NK-92 (cell line): ENCODE data around the gene IQCN.

ENCODE experiments used
- DNase-seq: peaks from one replicate; lab custom pipeline; 2025; ENCODE audit not compliant: unreplicated experiment; lab: John Stamatoyannopoulos, UW

IQCN gene

GRCh38 chr19:18304458-18305310, 30.4 kb upstream of the IQCN start:
- no peak for DNase-seq

DNA sequence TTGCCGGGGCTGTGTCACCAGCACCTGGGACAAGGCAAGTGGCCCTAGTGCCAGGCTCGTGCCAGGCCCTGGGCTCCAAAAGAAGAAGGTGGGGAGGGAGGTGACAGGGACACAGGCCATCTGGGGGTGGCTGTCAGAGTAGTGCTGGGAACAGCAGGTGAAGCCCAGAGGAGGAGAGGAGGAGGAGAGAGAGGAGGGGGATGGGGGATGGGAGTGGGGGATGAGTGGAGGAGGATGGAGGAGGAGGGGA, 29.9 kb upstream of the IQCN start:
- DNase-seq = no peak

DNA sequence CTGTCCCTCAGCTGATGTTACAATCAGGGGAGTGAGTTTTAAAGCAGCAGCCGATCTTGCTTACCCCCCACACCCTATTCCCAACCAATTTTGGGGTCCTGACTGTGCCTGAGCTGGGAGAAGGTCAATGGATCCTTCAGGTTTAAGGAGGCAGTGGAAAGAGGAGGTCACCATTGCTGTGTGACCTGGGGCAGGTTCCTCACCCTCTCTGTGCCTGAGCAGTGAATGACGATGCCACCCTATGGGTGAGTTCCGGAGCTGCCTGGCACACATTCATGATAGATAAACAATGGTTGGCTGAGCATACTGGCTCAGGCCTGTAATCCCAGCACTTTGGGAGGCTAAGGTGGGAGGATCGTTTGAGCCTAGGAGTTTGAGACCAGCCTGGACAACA, 27.5 kb upstream of the IQCN start:
- DNase-seq = no peak

- DNase-seq = no peak
Observed at GRCh38 chr19:18300930-18301717, 26.9 kb upstream of the IQCN start.

DNA sequence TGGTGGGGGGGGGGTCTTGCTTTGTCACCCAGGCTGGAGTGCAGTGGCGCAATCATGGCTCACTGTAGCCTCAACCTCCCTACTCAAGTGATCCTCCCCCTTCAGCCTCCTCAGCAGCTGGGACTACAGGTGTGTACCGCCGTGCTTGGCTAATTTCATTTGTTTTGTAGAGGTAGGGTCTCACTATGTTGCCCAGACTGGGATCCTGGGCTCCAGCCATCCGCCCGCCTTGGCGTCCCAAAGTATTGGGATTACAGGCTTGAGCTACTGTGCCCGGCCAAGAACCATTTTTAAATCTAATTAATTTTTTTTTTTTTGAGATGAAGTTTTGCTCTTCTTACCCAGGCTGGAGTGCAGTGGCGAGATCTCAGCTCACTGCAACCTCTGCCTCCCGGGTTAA, 25.4 kb upstream of the IQCN start:
- no peak for DNase-seq

DNA sequence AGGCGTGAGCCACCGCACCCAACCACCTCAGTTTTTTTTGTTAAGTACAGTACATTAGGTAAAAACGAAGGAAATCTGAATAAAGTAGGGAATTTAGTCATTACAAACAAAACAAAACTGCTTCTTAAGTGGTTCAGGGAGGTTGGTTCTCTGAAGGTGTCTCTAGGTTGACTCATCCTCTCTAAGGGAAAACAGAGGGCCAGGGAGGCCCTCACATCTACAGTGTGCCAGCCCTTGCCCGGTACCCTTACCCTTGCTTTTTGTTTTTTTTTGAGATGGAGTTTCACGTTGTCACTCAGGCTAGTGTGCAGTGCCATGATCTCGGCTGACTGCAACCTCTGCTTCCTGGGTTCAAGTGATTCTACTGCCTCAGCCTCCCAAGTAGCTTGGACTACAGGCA, 24.3 kb upstream of the IQCN start:
- no peak for DNase-seq

- DNase-seq = no peak
Observed at GRCh38 chr19:18297308-18297707, 23.1 kb upstream of the IQCN start.

GRCh38 chr19:18295034-18295451, 20.8 kb upstream of the IQCN start:
- DNase-seq = no peak

DNA sequence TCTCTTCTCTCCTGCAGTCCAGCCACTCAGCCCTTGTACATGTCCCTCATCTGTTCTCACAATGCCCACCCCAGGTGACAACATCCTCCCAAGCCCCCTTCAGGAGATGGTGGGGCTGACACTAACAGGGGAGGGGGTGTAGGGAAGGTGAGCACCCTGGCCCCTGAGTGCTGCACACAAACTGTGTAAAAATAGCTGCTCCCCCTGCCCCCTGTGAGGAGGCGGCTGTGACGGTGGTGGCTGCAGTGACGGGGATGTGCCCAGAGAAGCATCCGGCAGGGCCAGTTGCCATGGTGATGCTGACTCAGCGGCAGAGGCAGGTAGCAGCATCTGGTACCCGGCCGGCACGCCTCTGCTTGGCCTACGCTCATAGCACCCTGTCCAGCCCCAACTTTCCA, 20.2 kb upstream of the IQCN start:
- no peak for DNase-seq

DNA sequence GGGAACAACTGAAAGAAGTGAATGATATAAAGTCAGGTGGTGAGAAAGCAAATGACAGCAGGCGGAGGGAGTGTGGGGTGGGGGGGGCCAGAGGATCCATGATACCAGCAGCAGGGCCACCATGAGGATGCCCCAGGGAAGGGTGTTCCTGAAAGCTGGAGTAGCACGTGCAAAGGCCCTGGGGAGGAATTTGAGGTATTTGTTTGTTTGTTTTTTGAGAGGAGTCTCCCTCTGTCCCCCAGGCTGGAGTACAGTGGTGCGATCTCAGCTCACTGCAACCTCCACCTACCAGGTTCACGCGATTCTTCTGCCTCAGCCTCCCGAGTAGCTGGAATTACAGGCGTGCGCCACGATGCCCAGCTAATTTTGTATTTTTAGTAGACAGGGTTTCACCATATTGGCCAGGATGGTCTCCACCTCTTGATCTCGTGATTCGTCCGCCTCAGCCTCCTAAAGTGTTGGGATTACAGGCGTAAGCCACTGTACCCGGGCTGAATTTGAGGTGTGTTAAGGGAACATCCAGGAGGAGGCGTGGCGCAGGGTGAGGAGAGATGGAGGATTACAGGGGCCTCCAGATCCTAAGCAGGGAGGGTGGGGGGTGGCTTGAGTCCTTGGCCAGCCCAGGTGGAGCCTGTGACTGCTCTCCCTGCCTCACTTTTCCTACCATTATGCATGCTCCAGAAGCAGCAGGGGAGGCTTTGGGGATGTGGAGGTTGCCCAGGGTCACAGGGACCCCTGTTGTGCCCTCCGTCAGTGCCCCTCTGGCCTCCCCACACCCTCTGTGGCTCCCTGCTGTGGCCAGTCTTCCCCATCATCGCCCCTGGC, 19.6 kb upstream of the IQCN start:
- DNase-seq = no peak

DNA sequence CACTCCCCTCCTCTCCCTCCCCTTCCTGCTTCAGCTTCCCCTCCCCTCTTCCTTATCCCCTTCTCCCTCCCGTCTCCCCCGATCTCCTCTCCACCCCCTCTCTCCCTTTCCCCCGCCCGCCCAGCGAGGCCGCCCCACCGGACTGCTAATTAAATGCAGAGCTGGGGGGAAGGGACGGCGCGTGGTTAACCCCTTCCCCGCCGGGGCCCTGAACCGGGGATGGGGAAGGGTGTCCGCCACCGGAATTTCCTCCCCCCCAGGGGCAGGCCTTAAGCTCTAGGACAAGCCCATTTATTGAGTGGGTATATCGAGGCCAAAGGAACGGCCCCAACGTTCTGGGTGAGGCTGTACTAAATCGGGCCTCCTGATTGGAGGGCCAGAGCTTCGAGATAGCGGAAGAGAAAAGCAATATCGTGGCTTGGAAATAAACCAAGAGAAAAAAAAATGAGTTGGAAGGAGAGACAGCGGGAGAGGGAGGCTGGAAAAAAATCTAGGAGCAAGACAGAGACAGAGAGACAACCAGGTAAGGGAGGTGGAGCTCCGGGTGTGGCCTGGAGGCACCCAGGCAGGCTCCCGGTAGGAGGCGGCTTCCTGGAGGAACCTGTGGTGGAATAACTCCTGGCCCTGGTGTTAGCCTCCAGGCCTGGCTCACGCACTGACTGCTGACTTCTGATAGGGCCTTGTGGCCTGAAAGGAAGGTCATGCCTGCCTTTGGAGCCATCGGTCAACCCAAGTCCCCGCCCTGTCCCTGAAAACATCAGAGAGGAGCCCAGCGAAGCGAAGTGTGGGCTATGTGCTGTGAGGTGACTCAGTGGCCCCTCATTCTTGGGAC, 18.8 kb upstream of the IQCN start:
- DNase-seq = no peak

GRCh38 chr19:18292462-18292809, 18.2 kb upstream of the IQCN start:
- DNase-seq = no peak

DNA sequence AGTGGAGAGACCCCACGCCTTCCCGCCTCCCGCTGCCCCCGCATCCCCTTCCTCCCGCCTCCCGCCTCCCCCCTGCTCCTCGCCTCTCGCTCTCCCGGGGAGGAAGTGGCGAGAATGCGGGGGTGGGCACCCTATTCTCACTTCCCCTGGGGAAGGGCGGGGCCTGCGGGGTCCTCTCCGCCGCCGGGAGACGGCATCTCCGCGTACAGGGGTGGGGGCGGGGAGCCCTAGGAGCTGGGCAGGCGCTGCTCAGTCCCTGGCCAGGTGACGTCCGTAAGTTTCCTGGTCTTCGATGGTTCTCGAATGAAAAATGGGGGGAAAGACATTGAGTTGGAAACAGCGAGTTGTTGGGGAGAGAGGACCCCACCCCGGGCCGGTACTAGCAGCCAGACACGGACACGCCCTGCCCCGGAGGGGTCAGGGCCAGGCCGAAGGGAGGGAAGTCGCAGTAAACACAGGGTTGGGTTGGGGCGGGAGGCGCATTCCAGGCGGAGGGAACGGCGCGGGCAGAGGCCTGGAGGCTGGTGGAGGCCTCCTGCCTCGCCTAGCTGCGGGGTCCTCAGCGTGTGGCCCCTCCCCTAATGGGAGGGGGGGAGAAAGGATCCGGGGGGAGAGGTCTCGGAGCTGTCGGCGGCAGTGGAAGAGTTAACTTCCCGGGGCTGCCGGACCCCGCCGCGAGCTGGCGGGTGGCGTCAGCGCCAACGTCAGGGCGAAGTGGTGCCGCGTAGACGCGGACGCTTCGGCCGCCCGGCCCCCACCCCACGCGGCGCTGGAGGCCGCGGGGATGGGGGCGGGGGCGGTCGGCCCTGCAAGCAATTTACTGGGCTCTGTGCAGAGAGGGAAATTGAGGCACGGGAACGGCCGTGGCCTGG, 17.6 kb upstream of the IQCN start:
- no peak for DNase-seq

DNA sequence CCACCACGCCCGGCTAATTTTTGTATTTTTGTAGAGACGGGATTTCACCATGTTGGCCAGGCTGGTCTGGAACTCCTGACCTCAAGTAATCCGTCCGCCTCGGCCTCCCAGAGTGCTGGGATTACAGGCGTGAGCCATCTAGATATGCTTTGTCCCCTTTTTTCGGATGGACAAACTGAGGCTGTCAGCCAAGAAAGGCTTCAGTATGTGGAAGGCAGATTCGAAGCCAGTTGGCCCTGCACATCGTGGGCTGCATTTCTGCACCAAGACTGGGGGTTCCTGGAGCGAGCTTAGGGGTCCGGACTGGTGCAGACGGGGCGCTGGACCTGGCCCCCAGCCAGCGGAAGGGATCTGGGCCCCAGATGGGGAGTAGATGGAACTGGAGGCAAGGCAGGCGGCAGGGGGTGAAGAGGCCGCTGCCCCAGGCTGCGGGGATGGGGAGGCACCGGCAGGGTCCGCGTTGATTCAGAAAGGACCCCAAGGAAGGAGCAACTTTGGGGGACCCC, 16.8 kb upstream of the IQCN start:
- no peak for DNase-seq

DNA sequence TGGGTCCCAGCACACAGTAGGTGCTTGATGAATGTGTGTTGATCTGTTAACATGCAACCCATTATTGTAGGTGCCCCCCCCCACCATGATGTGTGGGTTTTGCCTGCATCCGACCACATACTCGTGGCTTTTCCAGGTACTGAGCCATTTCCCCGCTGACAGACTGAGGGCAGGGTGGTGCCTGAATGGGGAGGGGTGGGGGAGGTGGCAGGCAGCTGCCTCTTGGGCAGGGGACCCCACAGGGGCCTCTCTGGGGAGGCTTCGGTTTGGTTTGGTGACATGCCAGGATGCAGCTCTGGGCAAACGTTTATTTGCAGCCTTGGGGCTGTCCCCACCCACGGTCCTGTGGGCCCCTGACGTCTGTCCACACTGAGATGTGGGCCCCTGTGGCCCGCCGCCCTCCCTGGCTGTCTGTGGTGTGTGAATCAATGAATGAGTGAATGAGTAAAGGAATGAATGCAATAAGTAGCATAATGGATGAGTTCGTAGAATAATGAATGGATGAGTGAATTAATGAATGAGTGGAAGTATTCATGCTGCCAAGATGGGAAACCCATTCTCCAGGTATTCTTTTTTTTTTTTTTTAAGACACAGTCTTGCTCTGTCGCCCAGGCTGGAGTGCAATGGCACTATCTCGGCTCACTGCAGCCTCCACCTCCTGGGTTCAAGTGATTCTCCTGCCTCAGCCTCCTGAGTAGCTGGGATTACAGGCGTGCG, 16.2 kb upstream of the IQCN start:
- no peak for DNase-seq

DNA sequence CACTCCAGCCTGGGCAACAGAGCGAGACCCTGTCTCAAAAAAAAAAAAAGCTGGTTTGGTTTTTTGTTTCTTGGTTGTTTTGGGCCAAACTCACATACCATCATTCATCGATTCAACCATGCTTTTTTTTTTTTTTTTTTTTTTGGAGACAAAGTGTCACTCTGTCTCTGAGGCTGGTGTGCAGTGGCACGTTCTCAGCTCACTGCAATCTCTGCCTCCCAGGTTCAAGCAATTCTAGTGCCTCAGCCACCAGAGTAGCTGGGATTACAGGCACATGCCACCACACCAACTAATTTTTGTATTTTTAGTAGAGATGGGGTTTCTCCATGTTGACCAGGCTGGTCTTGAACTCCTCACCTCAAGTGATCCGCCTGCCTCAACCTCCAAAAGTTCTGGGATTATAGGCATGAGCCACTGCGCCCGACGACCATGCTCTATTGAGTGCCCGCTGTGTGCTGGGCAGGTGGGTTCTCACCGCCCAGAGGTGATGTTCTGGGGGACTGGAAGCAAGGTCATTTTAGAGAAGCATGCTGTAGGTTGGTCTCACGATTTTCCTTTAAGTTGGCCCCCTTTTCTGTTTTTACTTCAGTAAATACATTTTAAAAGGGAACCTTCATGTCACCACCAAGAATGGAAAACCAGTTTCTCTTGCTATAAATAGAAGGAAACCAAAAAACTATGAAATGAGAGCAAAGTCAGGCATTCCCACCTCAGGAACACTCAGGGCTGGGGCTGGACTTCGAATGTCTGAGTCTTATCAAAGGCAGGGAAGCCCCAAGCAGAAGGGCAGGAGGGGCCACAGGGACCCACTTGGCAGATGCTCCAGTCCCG, 15.4 kb upstream of the IQCN start:
- no peak for DNase-seq

DNA sequence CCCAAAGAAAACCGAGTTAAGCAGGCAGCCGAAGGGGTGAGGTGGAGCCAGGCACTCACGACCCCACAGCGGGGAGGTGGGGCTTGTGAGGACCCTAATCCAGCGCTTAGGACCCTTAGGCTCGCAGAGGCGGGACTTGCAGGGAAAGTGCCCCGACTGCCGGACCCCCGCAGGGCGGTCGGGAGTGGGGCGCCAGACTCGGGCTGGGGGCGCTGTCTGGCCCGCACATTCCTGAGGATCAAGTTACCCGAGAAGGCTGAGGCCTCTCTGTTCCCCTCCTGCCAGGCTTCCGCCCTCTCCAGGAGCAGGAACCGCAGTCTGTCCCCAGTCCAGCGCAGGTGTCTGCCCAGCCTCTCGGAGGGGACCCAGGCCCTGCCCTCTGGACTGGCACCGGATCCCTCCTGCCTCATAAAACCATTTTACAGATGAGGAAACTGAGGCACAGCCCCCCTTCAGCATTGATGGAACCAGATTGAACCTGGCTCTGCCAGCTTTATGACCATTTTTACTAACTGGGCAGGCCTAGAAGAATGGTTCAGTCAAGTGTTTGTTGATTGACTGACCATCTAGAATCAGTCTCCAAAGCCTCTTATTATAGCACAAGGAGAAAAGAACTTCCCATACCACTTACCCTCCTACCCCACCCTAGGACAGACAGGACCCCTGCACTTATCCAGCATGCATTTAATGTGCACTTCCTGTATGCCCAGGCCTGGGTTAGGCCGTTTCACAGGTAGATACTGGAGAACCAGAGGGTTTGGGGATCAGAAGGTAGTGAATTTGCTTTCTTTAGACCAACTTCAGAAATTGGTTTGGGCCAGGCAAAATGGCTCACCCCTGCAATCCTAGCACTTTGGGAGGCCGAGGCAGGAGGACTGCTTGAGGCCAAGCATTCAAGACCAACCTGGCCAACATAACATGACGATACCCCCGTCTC, 13.9 kb upstream of the IQCN start:
- no peak for DNase-seq
